ENCODE results near the gene ZMYND8. TPM values are rescaled to one million over a fixed set of nuclear protein-coding genes. Genes with fewer than 3 reads are reported as not detected.

Gene ZMYND8
- polyA plus RNA-seq, 3 donors = 1.4 to 13.8 (median 5.8) TPM

DNA sequence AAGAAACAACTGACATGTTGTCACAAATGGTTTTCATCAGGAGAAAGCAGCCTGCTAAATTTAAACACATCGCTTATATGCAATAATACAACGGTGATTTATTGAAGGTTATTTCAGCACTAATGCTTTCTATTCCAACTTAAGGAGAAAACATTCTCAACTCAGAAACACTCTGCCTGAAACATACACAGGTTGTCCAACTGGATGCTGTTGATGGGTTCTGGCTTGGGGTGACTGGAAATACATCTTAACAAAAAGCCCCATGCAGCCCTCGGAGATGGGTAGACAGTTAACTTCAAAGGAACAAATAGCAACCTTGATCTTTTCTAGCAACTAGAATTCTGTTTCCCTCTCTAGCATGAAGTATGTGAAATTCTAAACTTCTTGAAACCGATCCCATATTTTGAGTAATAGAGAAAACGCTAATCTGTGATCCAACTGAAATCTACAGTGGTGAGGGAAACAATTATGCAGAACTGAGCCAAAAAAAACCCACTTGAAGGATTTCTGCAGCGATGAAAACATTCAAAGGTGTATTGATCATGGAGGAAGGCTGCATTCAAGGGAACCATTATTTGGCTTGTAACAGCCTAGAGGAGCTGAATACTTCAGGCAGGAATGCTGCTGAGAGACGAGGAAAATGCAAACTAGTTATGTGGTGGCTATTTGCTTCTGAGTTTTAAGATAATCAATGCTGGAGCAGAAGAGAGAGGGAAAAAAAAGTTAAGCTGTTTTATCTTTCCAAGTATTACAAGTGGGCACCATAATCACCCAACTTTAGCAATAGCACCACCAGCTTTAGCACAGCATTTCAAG lies 6.9 kb downstream of the ZMYND8 start:
- peaks cover 0 to 2% (median 0%) of the 10 kb centered on the region in 7 donors for H3K9me3 Mint-ChIP-seq
- no peaks in the 10 kb centered on the region for H3K27me3 Mint-ChIP-seq (ENCODE audit: low read depth in 3 of 3)
- no peak overlapping the region for H3K4me3 Mint-ChIP-seq
- H3K27ac Mint-ChIP-seq = no peak overlapping the region
- peak overlapping the region; percentile 80 for H3K4me2 ChIP-seq (replicated peaks; ENCODE audit: extremely low read depth, low read length, poor library complexity, severe bottlenecking)
- H3K9me3 ChIP-seq (replicated peaks in 1 of 2; ENCODE audit: control insufficient read depth in 1 of 2, insufficient read depth in 1 of 2, low read length in 2 of 2) = no peaks in the 10 kb centered on the region
- H3K36me3 ChIP-seq (replicated peaks in 1 of 2; ENCODE audit: control insufficient read depth in 1 of 2, insufficient read depth in 2 of 2, low read length in 2 of 2) = peaks cover 25 to 35% of the 10 kb centered on the region in 2 donors
- H3K4me1 Mint-ChIP-seq = peaks cover 7% of the 10 kb centered on the region
- peaks cover 28% of the 10 kb centered on the region for H4K20me1 ChIP-seq (ENCODE audit: insufficient read depth, low read length)
- peak overlapping the region in 1 of 2 donors; percentile 56 for H3K27ac ChIP-seq (ENCODE audit: low read depth in 1 of 2, low read length in 2 of 2)
- peaks cover 99% of the 10 kb centered on the region for H3K79me2 ChIP-seq (ENCODE audit: insufficient read depth, low read length)
- DNase-seq = no peak
- intact Hi-C loops (cut with micrococcal nuclease) = loop anchor here in 1 of 2 donors (5.0 to 10.0 kb wide), 2 partner anchors 425 to 1418 kb away; no protein-coding TSS in a partner anchor
- H3K36me3 Mint-ChIP-seq = peaks cover 24 to 32% of the 10 kb centered on the region in 2 donors
- TF ChIP-seq, protein P1, sequence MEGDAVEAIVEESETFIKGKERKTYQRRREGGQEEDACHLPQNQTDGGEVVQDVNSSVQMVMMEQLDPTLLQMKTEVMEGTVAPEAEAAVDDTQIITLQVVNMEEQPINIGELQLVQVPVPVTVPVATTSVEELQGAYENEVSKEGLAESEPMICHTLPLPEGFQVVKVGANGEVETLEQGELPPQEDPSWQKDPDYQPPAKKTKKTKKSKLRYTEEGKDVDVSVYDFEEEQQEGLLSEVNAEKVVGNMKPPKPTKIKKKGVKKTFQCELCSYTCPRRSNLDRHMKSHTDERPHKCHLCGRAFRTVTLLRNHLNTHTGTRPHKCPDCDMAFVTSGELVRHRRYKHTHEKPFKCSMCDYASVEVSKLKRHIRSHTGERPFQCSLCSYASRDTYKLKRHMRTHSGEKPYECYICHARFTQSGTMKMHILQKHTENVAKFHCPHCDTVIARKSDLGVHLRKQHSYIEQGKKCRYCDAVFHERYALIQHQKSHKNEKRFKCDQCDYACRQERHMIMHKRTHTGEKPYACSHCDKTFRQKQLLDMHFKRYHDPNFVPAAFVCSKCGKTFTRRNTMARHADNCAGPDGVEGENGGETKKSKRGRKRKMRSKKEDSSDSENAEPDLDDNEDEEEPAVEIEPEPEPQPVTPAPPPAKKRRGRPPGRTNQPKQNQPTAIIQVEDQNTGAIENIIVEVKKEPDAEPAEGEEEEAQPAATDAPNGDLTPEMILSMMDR (IDR thresholded peaks at IDR 0.05) = no peak
- H3K9ac ChIP-seq (ENCODE audit: insufficient read depth, low read length, poor library complexity, severe bottlenecking) = no peak overlapping the region
- H3K4me1 ChIP-seq (ENCODE audit: control insufficient read depth in 1 of 2, insufficient read depth in 2 of 2, low read length in 2 of 2) = peaks cover 63 to 65% of the 10 kb centered on the region in 2 donors
- WGBS (ENCODE audit: insufficient coverage) = 82% methylated on average over 3 of the region's 7 CpGs
- H3K27me3 ChIP-seq (ENCODE audit: control insufficient read depth in 2 of 2, insufficient read depth in 2 of 2, low read length in 2 of 2) = no peaks in the 10 kb centered on the region
- H3K4me3 ChIP-seq (replicated peaks in 1 of 3; ENCODE audit: low read depth in 2 of 3, low read length in 3 of 3) = peak overlapping the region in 1 of 3 experiments; percentile 71
- H2AFZ ChIP-seq (ENCODE audit: insufficient read depth, low read depth, low read length, poor library complexity, severe bottlenecking) = no peak overlapping the region

DNA sequence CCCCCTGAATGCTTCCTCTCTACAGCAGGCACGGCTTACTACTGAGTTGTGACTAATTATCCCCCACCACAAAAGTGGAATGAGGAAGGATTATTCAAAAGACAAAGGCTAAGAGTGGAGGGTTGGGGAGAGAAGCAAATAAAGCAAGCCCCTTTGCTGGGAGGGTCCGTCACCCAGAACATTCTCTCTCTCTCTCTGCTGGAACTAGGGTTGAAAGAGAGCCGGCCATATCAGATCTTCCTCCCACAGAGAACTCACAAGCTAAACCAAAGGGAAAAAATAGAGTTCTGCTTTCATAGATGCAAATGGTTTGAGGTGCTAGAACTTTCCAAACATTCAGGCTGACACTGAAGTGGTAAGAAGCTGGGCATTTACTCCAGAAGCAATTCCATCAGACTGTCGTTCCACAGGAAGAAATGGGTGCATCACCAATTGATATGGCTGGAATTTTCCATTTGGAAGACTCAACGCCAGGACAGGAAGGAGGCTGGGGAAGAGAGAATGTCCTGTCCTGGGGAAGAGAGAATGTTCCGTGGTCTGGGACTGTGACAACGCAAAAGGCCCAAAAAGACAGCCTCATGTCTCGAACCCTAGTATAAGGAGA lies 7.9 kb downstream of the ZMYND8 start:
- Mint-ChIP-seq H3K27me3 (ENCODE audit: low read depth in 3 of 3) (no peaks in the 10 kb centered on the region), H3K27ac (no peak overlapping the region), H3K4me1 (peaks cover 7% of the 10 kb centered on the region), H3K9me3 (peaks cover 0 to 2% (median 0%) of the 10 kb centered on the region in 7 donors), H3K4me3 (no peak overlapping the region), H3K36me3 (peaks cover 30 to 40% of the 10 kb centered on the region in 2 donors)
- 72% methylated on average over 5 of the region's 8 CpGs for WGBS (ENCODE audit: insufficient coverage)
- DNase-seq = no peak
- H3K9ac ChIP-seq (ENCODE audit: insufficient read depth, low read length, poor library complexity, severe bottlenecking) = no peak overlapping the region
- H3K27ac ChIP-seq (ENCODE audit: low read depth in 1 of 2, low read length in 2 of 2) = peak overlapping the region in 1 of 2 donors; percentile 60
- no peak overlapping the region for H3K4me3 ChIP-seq (replicated peaks in 1 of 3; ENCODE audit: low read depth in 2 of 3, low read length in 3 of 3)
- H3K4me2 ChIP-seq (replicated peaks; ENCODE audit: extremely low read depth, low read length, poor library complexity, severe bottlenecking) = no peak overlapping the region
- peaks cover 53 to 55% of the 10 kb centered on the region in 2 donors for H3K4me1 ChIP-seq (ENCODE audit: control insufficient read depth in 1 of 2, insufficient read depth in 2 of 2, low read length in 2 of 2)
- peaks cover 37% of the 10 kb centered on the region for H4K20me1 ChIP-seq (ENCODE audit: insufficient read depth, low read length)
- H2AFZ ChIP-seq (ENCODE audit: insufficient read depth, low read depth, low read length, poor library complexity, severe bottlenecking) = peak overlapping the region; percentile 23
- H3K27me3 ChIP-seq (ENCODE audit: control insufficient read depth in 2 of 2, insufficient read depth in 2 of 2, low read length in 2 of 2) = no peaks in the 10 kb centered on the region
- H3K36me3 ChIP-seq (replicated peaks in 1 of 2; ENCODE audit: control insufficient read depth in 1 of 2, insufficient read depth in 2 of 2, low read length in 2 of 2) = peaks cover 31 to 44% of the 10 kb centered on the region in 2 donors
- intact Hi-C loops (cut with micrococcal nuclease) = no loop called here
- no peaks in the 10 kb centered on the region for H3K9me3 ChIP-seq (replicated peaks in 1 of 2; ENCODE audit: control insufficient read depth in 1 of 2, insufficient read depth in 1 of 2, low read length in 2 of 2)
- TF ChIP-seq, protein P1 (IDR thresholded peaks at IDR 0.05) = no peak
- peaks cover 99% of the 10 kb centered on the region for H3K79me2 ChIP-seq (ENCODE audit: insufficient read depth, low read length)

Measured in CD14-positive monocyte (primary cell).